Measurements from ENCODE around the gene BBIP1.

GRCh38 chr10:110967009-110967630 lies 48.1 kb upstream of the BBIP1 start:
- TF ChIP-seq ESRRG (CRISPR knock-in tag; IDR thresholded peaks at IDR 0.05) (no peak), ZC3H10 (CRISPR knock-in tag; IDR thresholded peaks at IDR 0.05) (no peak), ZNF70 (CRISPR knock-in tag; IDR thresholded peaks at IDR 0.05) (no peak), SNAI2 (CRISPR knock-in tag; IDR thresholded peaks at IDR 0.05) (no peak), TOX (CRISPR knock-in tag; IDR thresholded peaks at IDR 0.05; ENCODE audit: borderline replicate concordance) (no peak), CSRNP3 (CRISPR knock-in tag; IDR thresholded peaks at IDR 0.05) (no peak), RARB (CRISPR knock-in tag; IDR thresholded peaks at IDR 0.05) (no peak), TCF4 (CRISPR knock-in tag; IDR thresholded peaks at IDR 0.05; ENCODE audit: borderline replicate concordance) (no peak)
- TF ChIP-seq, protein P1, sequence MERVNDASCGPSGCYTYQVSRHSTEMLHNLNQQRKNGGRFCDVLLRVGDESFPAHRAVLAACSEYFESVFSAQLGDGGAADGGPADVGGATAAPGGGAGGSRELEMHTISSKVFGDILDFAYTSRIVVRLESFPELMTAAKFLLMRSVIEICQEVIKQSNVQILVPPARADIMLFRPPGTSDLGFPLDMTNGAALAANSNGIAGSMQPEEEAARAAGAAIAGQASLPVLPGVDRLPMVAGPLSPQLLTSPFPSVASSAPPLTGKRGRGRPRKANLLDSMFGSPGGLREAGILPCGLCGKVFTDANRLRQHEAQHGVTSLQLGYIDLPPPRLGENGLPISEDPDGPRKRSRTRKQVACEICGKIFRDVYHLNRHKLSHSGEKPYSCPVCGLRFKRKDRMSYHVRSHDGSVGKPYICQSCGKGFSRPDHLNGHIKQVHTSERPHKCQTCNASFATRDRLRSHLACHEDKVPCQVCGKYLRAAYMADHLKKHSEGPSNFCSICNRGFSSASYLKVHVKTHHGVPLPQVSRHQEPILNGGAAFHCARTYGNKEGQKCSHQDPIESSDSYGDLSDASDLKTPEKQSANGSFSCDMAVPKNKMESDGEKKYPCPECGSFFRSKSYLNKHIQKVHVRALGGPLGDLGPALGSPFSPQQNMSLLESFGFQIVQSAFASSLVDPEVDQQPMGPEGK (CRISPR knock-in tag; IDR thresholded peaks at IDR 0.05; ENCODE audit: borderline replicate concordance) = no peak

All from SK-N-SH treated with all-trans-retinoic acid at 6 μM for 48 hours (cell line).